Ectodermal cell (in vitro differentiated cells): Measurements from ENCODE around the gene IFIT1B.
"Not testable (repeated sequence)": the region's sequence is repeated elsewhere in the genome, so short reads cannot be mapped to it uniquely, and the experiment has no call there.

Experiments used
- H3K27ac ChIP-seq: 2 replicates; pipeline ENCODE4 v1.7.0; 2013; ENCODE audit warnings: mild to moderate bottlenecking, low read depth, low read length; ENCODE audit not compliant: insufficient read depth, poor library complexity, severe bottlenecking
- H3K27me3 ChIP-seq: 2 replicates; pipeline ENCODE4 v1.7.0; 2013; ENCODE audit warnings: mild to moderate bottlenecking, low read length; ENCODE audit not compliant: insufficient read depth, control insufficient read depth, poor library complexity, severe bottlenecking
- H3K36me3 ChIP-seq: one replicate; pipeline ENCODE4 v1.7.0; 2013; ENCODE audit warnings: low read length; ENCODE audit not compliant: control insufficient read depth, insufficient read depth
- H3K4me1 ChIP-seq: one replicate; pipeline ENCODE4 v1.7.0; 2013; ENCODE audit warnings: low read length; ENCODE audit not compliant: control insufficient read depth, insufficient read depth
- H3K4me3 ChIP-seq: 2 replicates; pipeline ENCODE4 v1.7.0; 2013; ENCODE audit warnings: low read depth, low read length, control low read depth; ENCODE audit not compliant: insufficient read depth
- H3K9me3 ChIP-seq: 2 replicates; pipeline ENCODE4 v1.7.0; 2013; ENCODE audit warnings: mild to moderate bottlenecking, low read length, moderate library complexity; ENCODE audit not compliant: control insufficient read depth
- WGBS, 2 experiments: methylation state at CpG; one replicate each; pipeline ENCODE4 v1.1.7; 2013; ENCODE audit warnings: missing lambda C conversion rate in 2 of 2; 5-methylcytosine and 5-hydroxymethylcytosine counted together

IFIT1B gene

GRCh38 chr10:89412276-89412675 lies 34.4 kb downstream of the IFIT1B start:
- not testable (repeated sequence) for H3K4me3 ChIP-seq, H3K36me3 ChIP-seq, H3K27ac ChIP-seq, H3K4me1 ChIP-seq, H3K9me3 ChIP-seq
- H3K27me3 ChIP-seq, result peaks cover 15% of the 10 kb centered on the region
- WGBS, 2 experiments, result 93 to 96% methylated on average over 10 of the region's 10 CpGs

- H3K4me1 ChIP-seq, result no peaks in the 10 kb centered on the region
- WGBS, 2 experiments, result 93 to 96% methylated on average over 7 of the region's 7 CpGs
- peaks cover 6% of the 10 kb centered on the region for H3K36me3 ChIP-seq
- peak overlapping the region; percentile 52 for H3K4me3 ChIP-seq
- H3K27ac ChIP-seq, result no peak overlapping the region
- no peaks in the 10 kb centered on the region for H3K9me3 ChIP-seq
- H3K27me3 ChIP-seq, result peaks cover 15% of the 10 kb centered on the region
Observed at GRCh38 chr10:89413398-89413912, 35.6 kb downstream of the IFIT1B start.

DNA sequence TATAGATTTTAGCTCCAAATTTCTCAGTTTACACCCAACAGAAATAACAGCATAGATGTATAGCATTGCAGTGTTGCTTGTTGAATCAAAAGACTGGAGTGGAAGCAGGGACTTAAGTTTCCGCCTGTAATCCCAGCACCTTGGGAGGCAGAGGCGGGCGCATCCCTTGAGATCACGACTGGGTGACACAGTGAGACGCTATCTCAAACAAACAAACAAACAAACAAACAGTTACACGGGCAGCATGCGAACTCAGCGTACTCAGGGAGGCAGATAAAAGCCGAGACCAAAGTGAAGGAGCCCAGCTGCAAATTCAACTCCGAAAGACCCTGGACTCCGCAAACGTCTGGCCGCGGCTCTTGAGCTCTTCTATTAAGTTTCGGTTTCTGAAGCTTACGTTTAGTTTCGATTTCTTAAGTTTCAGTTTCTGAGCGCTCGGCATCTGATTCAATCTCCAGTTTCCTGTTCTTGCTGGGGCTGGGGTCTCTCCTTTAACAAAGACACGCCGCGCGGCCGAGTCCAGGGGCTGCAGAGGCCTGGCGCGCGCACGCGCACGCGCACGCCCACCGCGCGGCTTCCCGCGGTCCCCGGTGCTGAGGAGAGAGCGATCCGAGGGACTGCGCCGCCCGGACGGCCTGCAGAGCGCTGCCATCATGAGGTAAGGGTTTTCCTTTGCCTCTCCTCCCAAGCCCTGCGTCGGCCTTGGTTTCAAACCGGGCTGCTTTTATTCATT lies 36.5 kb downstream of the IFIT1B start, which contains the start of gene IFIT5:
IFIT5 (plus strand) TSS at position 423 of the 733 bp plus-strand sequence; CDS start at position 654, 231 bp downstream.
- Histone ChIP-seq H3K27me3 (peaks cover 15% of the 10 kb centered on the region), H3K27ac (peak within 1 kb of the TSS; percentile 69), H3K4me3 (peak within 1 kb of the TSS; percentile 52), H3K9me3 (no peaks in the 10 kb centered on the region), H3K36me3 (peaks cover 6% of the 10 kb centered on the region), H3K4me1 (no peaks in the 10 kb centered on the region)
- 1 to 2% methylated on average over 48 of the region's 48 CpGs for WGBS, 2 experiments

DNA sequence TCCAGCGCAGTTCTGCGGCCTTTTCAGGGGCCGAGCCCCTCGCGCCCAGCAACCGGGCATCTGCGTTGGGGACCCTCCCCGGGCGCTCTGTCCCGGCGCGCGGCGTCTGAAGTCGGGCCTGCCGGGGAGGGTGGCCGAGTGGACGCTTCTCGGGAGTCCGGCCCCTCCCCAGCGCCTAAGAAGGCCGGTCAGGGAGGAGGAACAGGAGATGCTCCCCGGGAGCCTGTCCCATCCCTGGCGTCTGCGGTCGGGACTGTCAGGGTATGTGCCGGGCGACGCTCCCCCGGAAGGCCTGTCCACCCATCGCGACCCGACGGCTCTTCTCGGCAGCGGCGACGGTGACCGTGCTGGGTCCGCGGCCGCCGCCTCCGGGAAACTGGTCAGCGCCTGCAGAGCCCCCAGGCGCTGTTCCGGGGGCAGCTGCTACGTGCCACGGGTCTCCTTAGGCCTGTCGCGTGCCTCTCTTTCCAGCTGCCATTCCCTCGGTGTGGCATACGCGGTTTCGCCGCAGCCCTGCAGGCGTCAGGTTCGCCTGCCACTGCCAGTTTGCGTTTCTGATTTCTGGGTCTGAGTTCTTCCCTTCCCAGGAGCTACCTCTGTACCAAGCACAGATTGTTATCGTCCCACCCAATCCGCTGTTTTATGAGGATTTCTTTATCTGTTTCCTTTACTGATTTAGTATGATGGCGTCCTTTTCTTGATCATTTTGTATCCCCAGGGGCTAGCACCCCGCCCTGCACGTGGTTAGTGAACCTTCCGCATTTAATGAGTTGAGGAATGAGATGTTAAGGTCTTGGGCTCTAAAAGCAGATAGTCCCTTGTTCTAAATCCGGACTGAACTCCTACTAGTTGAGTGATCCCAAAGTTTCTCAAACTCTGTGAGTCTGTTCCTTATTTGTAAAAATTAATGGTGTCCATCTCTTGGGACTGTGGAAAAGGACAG lies 37.3 kb downstream of the IFIT1B start:
- WGBS, 2 experiments, result 9% methylated on average over 66 of the region's 66 CpGs
- Histone ChIP-seq H3K36me3 (peaks cover 6% of the 10 kb centered on the region), H3K27me3 (peaks cover 15% of the 10 kb centered on the region), H3K9me3 (no peaks in the 10 kb centered on the region), H3K4me3 (peak overlapping the region; percentile 52), H3K27ac (no peak overlapping the region), H3K4me1 (no peaks in the 10 kb centered on the region)

GRCh38 chr10:89416465-89416864 lies 38.6 kb downstream of the IFIT1B start:
- Histone ChIP-seq H3K9me3 (no peaks in the 10 kb centered on the region), H3K4me1 (no peaks in the 10 kb centered on the region), H3K36me3 (peaks cover 6% of the 10 kb centered on the region), H3K27ac (no peak overlapping the region), H3K4me3 (no peak overlapping the region), H3K27me3 (peaks cover 15% of the 10 kb centered on the region)
- WGBS, 2 experiments, result 84 to 100% methylated on average over 1 of the region's 1 CpG

GRCh38 chr10:89419548-89419947 lies 41.7 kb downstream of the IFIT1B start:
- Histone ChIP-seq H3K4me1 (no peaks in the 10 kb centered on the region), H3K36me3 (peaks cover 6% of the 10 kb centered on the region), H3K27me3 (peaks cover 15% of the 10 kb centered on the region), H3K4me3 (no peak overlapping the region), H3K27ac (no peak overlapping the region), H3K9me3 (no peaks in the 10 kb centered on the region)
- whole genome bisulfite sequencing, 2 experiments, result 50 to 60% methylated on average over 1 to 2 of the region's 3 CpGs

GRCh38 chr10:89421018-89421476 lies 43.2 kb downstream of the IFIT1B start:
- no peak overlapping the region for H3K27ac ChIP-seq
- no peaks in the 10 kb centered on the region for H3K9me3 ChIP-seq
- no peaks in the 10 kb centered on the region for H3K4me1 ChIP-seq
- peaks cover 2% of the 10 kb centered on the region for H3K27me3 ChIP-seq
- H3K36me3 ChIP-seq, result peaks cover 6% of the 10 kb centered on the region
- H3K4me3 ChIP-seq, result no peak overlapping the region
- WGBS, 2 experiments, result 86 to 93% methylated on average over 2 of the region's 2 CpGs

GRCh38 chr10:89425000-89425399 lies 47.1 kb downstream of the IFIT1B start:
- Histone ChIP-seq H3K9me3 (no peaks in the 10 kb centered on the region), H3K27me3 (no peaks in the 10 kb centered on the region), H3K4me3 (no peak overlapping the region), H3K36me3 (no peaks in the 10 kb centered on the region), H3K4me1 (no peaks in the 10 kb centered on the region), H3K27ac (no peak overlapping the region)
- WGBS, 2 experiments, result 87 to 92% methylated on average over 4 to 5 of the region's 5 CpGs

DNA sequence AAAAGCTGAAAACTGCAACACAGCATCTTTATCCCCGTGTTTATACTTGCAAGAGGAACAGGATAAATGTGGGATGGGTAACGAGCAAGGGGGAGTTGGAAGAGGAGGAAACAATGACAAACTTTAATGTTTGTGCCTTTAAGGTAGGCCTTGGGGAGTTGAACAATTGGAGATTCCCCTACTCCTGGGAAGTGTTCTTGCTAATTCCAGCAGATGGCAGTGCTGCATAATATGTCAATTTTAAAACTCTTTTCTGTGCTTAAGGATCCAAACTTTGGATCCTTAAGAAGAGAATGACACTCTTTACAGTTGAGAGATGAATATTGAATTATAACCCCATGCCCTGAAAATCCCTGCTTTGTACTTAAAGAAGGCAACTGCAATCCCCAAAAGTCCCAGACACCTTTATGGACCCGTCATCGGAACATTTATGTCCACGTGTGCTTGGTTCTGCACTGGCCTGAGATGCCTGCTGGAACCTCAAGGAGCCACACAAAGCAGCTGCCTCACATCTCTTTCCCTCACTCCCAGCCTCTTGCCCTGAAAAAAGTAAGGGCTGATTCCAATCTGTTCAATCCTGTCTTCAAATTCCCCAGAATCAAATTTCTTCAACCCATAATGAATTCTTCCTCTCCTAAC lies 48.5 kb downstream of the IFIT1B start:
- Histone ChIP-seq H3K4me1 (no peaks in the 10 kb centered on the region), H3K27me3 (no peaks in the 10 kb centered on the region), H3K36me3 (no peaks in the 10 kb centered on the region), H3K9me3 (no peaks in the 10 kb centered on the region), H3K4me3 (no peak overlapping the region), H3K27ac (no peak overlapping the region)
- WGBS, 2 experiments, result 62 to 63% methylated on average over 5 of the region's 5 CpGs
